ENCODE data around the gene BCAS3. TPM values are rescaled to one million over a fixed set of nuclear protein-coding genes. Genes with fewer than 3 reads are reported as not detected.
A peak's percentile ranks its signal among the peaks of the same experiment; 100 is the strongest.

Gene BCAS3
- total RNA-seq, 6 experiments from 2014 or later = 9.2 to 22.1 (median 14.2) TPM

GRCh38 chr17:61235827-61236197 is 558.2 kb downstream of the BCAS3 start:
- Histone ChIP-seq H3K36me3 (no peaks in the 10 kb centered on the region), H3K4me3 (no peak overlapping the region), H3K27me3 (no peaks in the 10 kb centered on the region), H3K9me3 (no peaks in the 10 kb centered on the region), H3K4me1 (peaks cover 0 to 11% (median 5%) of the 10 kb centered on the region in 4 donors), H3K27ac (no peak overlapping the region)
- 16% methylated on average over 5 of the region's 5 CpGs for WGBS (ENCODE audit: insufficient coverage, low coverage, low lambda C conversion rate, missing lambda C conversion rate)
- ATAC-seq = peak; percentile 82 to 98 (median 90)
- intact Hi-C loops (cut with DNase I) = no loop called here
- TF ChIP-seq CTCF (IDR thresholded peaks at IDR 0.05) = no peak
- no peak for TF ChIP-seq POLR2A (IDR thresholded peaks at IDR 0.05)
- DNase-seq = no peak

DNA sequence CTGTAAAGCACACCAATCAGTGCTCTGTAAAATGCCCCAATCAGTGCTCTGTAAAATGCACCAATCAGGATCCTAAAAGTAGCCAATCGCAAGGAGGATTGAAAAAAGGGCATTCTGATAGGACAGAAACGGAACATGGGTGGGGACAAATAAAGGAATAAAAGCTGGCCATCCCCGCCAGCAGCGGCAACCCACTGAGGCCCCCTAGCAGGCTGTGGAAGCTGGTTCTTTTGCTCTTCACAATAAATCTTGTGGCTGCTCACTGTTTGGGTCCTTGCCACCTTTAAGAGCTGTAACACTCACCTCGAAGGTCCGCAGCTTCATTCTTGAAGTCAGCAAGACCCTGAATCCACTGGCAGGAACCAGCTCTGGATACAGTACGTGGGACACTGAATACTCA is 559.6 kb downstream of the BCAS3 start:
- intact Hi-C loops (cut with DNase I) = no loop called here
- no peak for TF ChIP-seq CTCF (IDR thresholded peaks at IDR 0.05)
- no peak for TF ChIP-seq POLR2A (IDR thresholded peaks at IDR 0.05)
- Histone ChIP-seq H3K27ac (no peak overlapping the region), H3K4me1 (peaks cover 0 to 11% (median 5%) of the 10 kb centered on the region in 4 donors), H3K27me3 (no peaks in the 10 kb centered on the region), H3K36me3 (no peaks in the 10 kb centered on the region), H3K4me3 (no peak overlapping the region), H3K9me3 (no peaks in the 10 kb centered on the region)
- no peak for ATAC-seq
- 100% methylated on average over 4 of the region's 7 CpGs for WGBS (ENCODE audit: insufficient coverage, low coverage, low lambda C conversion rate, missing lambda C conversion rate)
- DNase-seq = no peak

GRCh38 chr17:61238455-61238933 is 560.8 kb downstream of the BCAS3 start:
- no peak for DNase-seq
- intact Hi-C loops (cut with DNase I) = no loop called here
- Histone ChIP-seq H3K27ac (no peak overlapping the region), H3K27me3 (no peaks in the 10 kb centered on the region), H3K9me3 (no peaks in the 10 kb centered on the region), H3K4me1 (peaks cover 0 to 11% (median 5%) of the 10 kb centered on the region in 4 donors), H3K36me3 (no peaks in the 10 kb centered on the region), H3K4me3 (no peak overlapping the region)
- 71% methylated on average over 4 of the region's 6 CpGs for WGBS (ENCODE audit: insufficient coverage, low coverage, low lambda C conversion rate, missing lambda C conversion rate)
- TF ChIP-seq CTCF (IDR thresholded peaks at IDR 0.05) (no peak), POLR2A (IDR thresholded peaks at IDR 0.05) (no peak)
- ATAC-seq = no peak

DNA sequence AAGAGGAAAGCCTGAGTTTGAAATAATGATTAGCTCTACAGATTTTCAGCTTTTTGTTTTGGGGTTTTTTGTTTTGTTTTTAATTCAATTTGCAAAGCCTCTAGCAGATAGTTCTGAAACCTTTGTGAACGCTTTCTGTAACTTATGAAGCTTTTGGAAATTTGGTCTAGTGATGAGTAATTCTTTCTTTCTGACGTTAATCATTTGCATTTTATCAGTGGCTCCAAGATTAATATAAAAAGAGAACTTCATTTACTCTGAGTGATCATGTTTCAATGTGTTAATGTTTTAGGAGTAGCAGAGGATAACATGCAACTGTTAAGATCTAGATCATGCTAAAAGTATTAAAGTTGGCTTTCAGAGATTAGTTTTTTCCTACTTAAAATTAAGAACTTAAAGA is 561.7 kb downstream of the BCAS3 start:
- Histone ChIP-seq H3K27ac (no peak overlapping the region), H3K36me3 (no peaks in the 10 kb centered on the region), H3K27me3 (no peaks in the 10 kb centered on the region), H3K4me1 (peaks cover 0 to 11% (median 5%) of the 10 kb centered on the region in 4 donors), H3K9me3 (no peaks in the 10 kb centered on the region), H3K4me3 (no peak overlapping the region)
- DNase-seq = no peak
- TF ChIP-seq CTCF (IDR thresholded peaks at IDR 0.05) = no peak
- no peak for TF ChIP-seq POLR2A (IDR thresholded peaks at IDR 0.05)
- WGBS (ENCODE audit: insufficient coverage, low coverage, low lambda C conversion rate, missing lambda C conversion rate) = 58% methylated on average over 2 of the region's 2 CpGs
- no peak for ATAC-seq
- intact Hi-C loops (cut with DNase I) = no loop called here

GRCh38 chr17:61239953-61240352 is 562.3 kb downstream of the BCAS3 start:
- DNase-seq = no peak
- no peak for ATAC-seq
- no peak overlapping the region for H3K4me3 ChIP-seq
- TF ChIP-seq POLR2A (IDR thresholded peaks at IDR 0.05) (no peak), CTCF (IDR thresholded peaks at IDR 0.05) (no peak)
- no peak overlapping the region for H3K27ac ChIP-seq
- intact Hi-C loops (cut with DNase I) = no loop called here
- no peaks in the 10 kb centered on the region for H3K9me3 ChIP-seq
- WGBS (ENCODE audit: insufficient coverage, low coverage, low lambda C conversion rate, missing lambda C conversion rate) = 100% methylated on average over 1 of the region's 1 CpG
- no peaks in the 10 kb centered on the region for H3K27me3 ChIP-seq
- H3K36me3 ChIP-seq = no peaks in the 10 kb centered on the region
- H3K4me1 ChIP-seq = peaks cover 0 to 11% (median 5%) of the 10 kb centered on the region in 4 donors
